ENCODE results near the gene DLAT. TPM values are rescaled to one million over a fixed set of nuclear protein-coding genes. Genes with fewer than 3 reads are reported as not detected.

The DLAT gene
- total RNA-seq, 4 donors from 2014 or later: 27.2 to 32.4 (median 29.4) TPM

GRCh38 chr11:111978028-111978771, 47.0 kb upstream of the DLAT start:
- Histone ChIP-seq H3K27me3 (no peaks in the 10 kb centered on the region), H3K27ac (replicated peaks in 1 of 4) (peak overlapping the region; percentile 97 to 99 (median 98)), H3K4me3 (peak overlapping the region; percentile 83 to 92 (median 88)), H3K9me3 (no peaks in the 10 kb centered on the region), H3K4me1 (peaks cover 37 to 79% (median 71%) of the 10 kb centered on the region in 4 donors), H3K36me3 (peaks cover 11 to 24% (median 14%) of the 10 kb centered on the region in 4 donors)
- intact Hi-C loops (cut with DNase I): no loop called here
- 9% methylated on average over 8 of the region's 8 CpGs for whole genome bisulfite sequencing
- no peak for TF ChIP-seq EP300 (IDR thresholded peaks at IDR 0.05)
- TF ChIP-seq POLR2AphosphoS5 (IDR thresholded peaks at IDR 0.05): peak; percentile 92 to 93
- TF ChIP-seq CTCF (IDR thresholded peaks at IDR 0.05): peak in 2 of 3 experiments; percentile 10 to 16
- no peak for DNase-seq (ENCODE audit: extremely low spot score)

GRCh38 chr11:111980062-111980461, 45.1 kb upstream of the DLAT start:
- no peaks in the 10 kb centered on the region for H3K9me3 ChIP-seq
- peaks cover 40 to 81% (median 76%) of the 10 kb centered on the region in 4 donors for H3K4me1 ChIP-seq
- WGBS: 73% methylated on average over 3 of the region's 3 CpGs
- intact Hi-C loops (cut with DNase I): no loop called here
- no peak overlapping the region for H3K4me3 ChIP-seq
- DNase-seq (ENCODE audit: extremely low spot score): no peak
- peaks cover 14 to 42% (median 21%) of the 10 kb centered on the region in 4 donors for H3K36me3 ChIP-seq
- no peaks in the 10 kb centered on the region for H3K27me3 ChIP-seq
- peak overlapping the region; percentile 97 to 99 (median 98) for H3K27ac ChIP-seq (replicated peaks in 1 of 4)
- TF ChIP-seq EP300 (IDR thresholded peaks at IDR 0.05) (no peak), POLR2A (IDR thresholded peaks at IDR 0.05; ENCODE audit: low read depth) (no peak), POLR2AphosphoS5 (IDR thresholded peaks at IDR 0.05) (no peak), CTCF (IDR thresholded peaks at IDR 0.05) (no peak)

GRCh38 chr11:111981270-111981669, 43.9 kb upstream of the DLAT start:
- intact Hi-C loops (cut with DNase I): no loop called here

GRCh38 chr11:111982019-111982464, 43.2 kb upstream of the DLAT start:
- Histone ChIP-seq H3K4me3 (no peak overlapping the region), H3K27me3 (no peaks in the 10 kb centered on the region), H3K27ac (replicated peaks in 1 of 4) (peak overlapping the region; percentile 78 to 99 (median 97)), H3K4me1 (peaks cover 27 to 61% (median 57%) of the 10 kb centered on the region in 4 donors), H3K9me3 (no peaks in the 10 kb centered on the region), H3K36me3 (peaks cover 27 to 62% (median 39%) of the 10 kb centered on the region in 4 donors)
- DNase-seq (ENCODE audit: extremely low spot score): no peak
- intact Hi-C loops (cut with DNase I): loop anchor here (2.0 kb wide), 2 partner anchors 51 to 103 kb away; partner anchors contain the start of genes CFAP68 and FDXACB1
- WGBS: 39% methylated on average over 7 of the region's 7 CpGs
- TF ChIP-seq EP300 (IDR thresholded peaks at IDR 0.05) (no peak), POLR2A (IDR thresholded peaks at IDR 0.05; ENCODE audit: low read depth) (no peak), CTCF (IDR thresholded peaks at IDR 0.05) (peak; percentile 65 to 78 (median 76)), POLR2AphosphoS5 (IDR thresholded peaks at IDR 0.05) (peak in 1 of 2 donors; percentile 50)

More at GRCh38 chr11:111981270-111981669, 43.9 kb upstream of the DLAT start:
- TF ChIP-seq CTCF (IDR thresholded peaks at IDR 0.05) (no peak), POLR2A (IDR thresholded peaks at IDR 0.05; ENCODE audit: low read depth) (no peak), POLR2AphosphoS5 (IDR thresholded peaks at IDR 0.05) (no peak), EP300 (IDR thresholded peaks at IDR 0.05) (no peak)
- no peak for DNase-seq (ENCODE audit: extremely low spot score)
- H3K9me3 ChIP-seq: no peaks in the 10 kb centered on the region
- H3K36me3 ChIP-seq: peaks cover 20 to 54% (median 32%) of the 10 kb centered on the region in 4 donors
- no peaks in the 10 kb centered on the region for H3K27me3 ChIP-seq
- H3K4me3 ChIP-seq: no peak overlapping the region
- peaks cover 34 to 68% (median 64%) of the 10 kb centered on the region in 4 donors for H3K4me1 ChIP-seq
- 92% methylated on average over 1 of the region's 1 CpG for WGBS
- peak overlapping the region; percentile 78 to 99 (median 97) for H3K27ac ChIP-seq (replicated peaks in 1 of 4)

All from esophagus muscularis mucosa (tissue), 4 donors.